AG04450 (cell line): ENCODE data around the gene GMDS. TPM values are rescaled to one million over a fixed set of nuclear protein-coding genes. Genes with fewer than 3 reads are reported as not detected.

Source experiments
- CTCF ChIA-PET: fragments of 300-600, 350-600 bp; formaldehyde crosslinking; extraction: SDS; loops from one replicate; lab custom pipeline; 2022; ENCODE audit warnings: antibody characterized with exemption, inconsistent platforms; lab: Charles Lee
- POLR2A ChIA-PET: fragments of 350-600 bp; formaldehyde crosslinking; extraction: SDS; loops from one replicate; lab custom pipeline; 2021; ENCODE audit warnings: antibody characterized with exemption, inconsistent platforms; lab: Yijun Ruan, JAX
- DNase-seq: peaks from one replicate; pipeline ENCODE4 v3.0.0-alpha.2; 2011; ENCODE audit warnings: low read depth, low spot score
- H3K27ac ChIP-seq: one replicate; pipeline ENCODE4 v1.5.1; 2012; ENCODE audit warnings: low read depth, low read length, control low read depth
- H3K27me3 ChIP-seq: one replicate; pipeline ENCODE4 v1.6.0; 2012; ENCODE audit warnings: low read length; ENCODE audit not compliant: control insufficient read depth, insufficient read depth
- H3K4me3 ChIP-seq: 2 replicates; pipeline ENCODE4 v1.5.1; 2011; ENCODE audit warnings: mild to moderate bottlenecking, low read depth, low read length, control low read depth
- H3K9me3 ChIP-seq: 2 replicates; pipeline ENCODE4 v1.5.1; 2012; ENCODE audit warnings: low read length; ENCODE audit not compliant: control insufficient read depth, insufficient read depth
- CTCF ChIP-seq: IDR thresholded peaks from 2 replicates; pipeline ENCODE4 v1.5.1; 2011; ENCODE audit warnings: low read depth, low read length, control low read depth, inconsistent platforms
- polyA plus RNA-seq: library from polyadenylated mRNA; depleted of rRNA; stranded (reverse); fragments of >200 nt; gene quantifications from 2 replicates; pipeline ENCODE4 v1.2.3, GENCODE V29; 2011

The GMDS gene
- polyA plus RNA-seq, 1 experiment = 26.4 TPM

GRCh38 chr6:1940381-1940780 lies 305.0 kb downstream of the GMDS start:
- H3K9me3 ChIP-seq = no peaks in the 10 kb centered on the region
- H3K27ac ChIP-seq = no peak overlapping the region
- POLR2A ChIA-PET = no interaction called here
- no peak for DNase-seq
- H3K27me3 ChIP-seq = no peaks in the 10 kb centered on the region
- CTCF ChIA-PET = no interaction called here
- no peak for TF ChIP-seq CTCF
- no peak overlapping the region for H3K4me3 ChIP-seq

GRCh38 chr6:1933292-1933691 lies 312.1 kb downstream of the GMDS start:
- H3K9me3 ChIP-seq = 0 out of 2 replicates have a peak, but pooled peaks cover 2% of the 10 kb centered on the region
- POLR2A ChIA-PET = no interaction called here
- DNase-seq = no peak
- no peaks in the 10 kb centered on the region for H3K27me3 ChIP-seq
- H3K4me3 ChIP-seq = no peak overlapping the region
- CTCF ChIA-PET = no interaction called here
- no peak for TF ChIP-seq CTCF
- H3K27ac ChIP-seq = no peak overlapping the region

GRCh38 chr6:1931817-1932216 lies 313.6 kb downstream of the GMDS start:
- Histone ChIP-seq H3K27ac (no peak overlapping the region), H3K9me3 (0 out of 2 replicates have a peak, but pooled peaks cover 2% of the 10 kb centered on the region), H3K4me3 (no peak overlapping the region), H3K27me3 (no peaks in the 10 kb centered on the region)
- no peak for DNase-seq
- TF ChIP-seq CTCF = no peak
- ChIA-PET CTCF (interaction anchor here (0.7 to 0.9 kb wide), 2 partner anchors 173 to 422 kb away, joined by 3 to 6 read pairs; no protein-coding TSS in a partner anchor), POLR2A (no interaction called here)

- Histone ChIP-seq H3K9me3 (0 out of 2 replicates have a peak, but pooled peaks cover 2% of the 10 kb centered on the region), H3K27me3 (no peaks in the 10 kb centered on the region), H3K27ac (no peak overlapping the region), H3K4me3 (no peak overlapping the region)
- ChIA-PET CTCF (interaction anchor here (0.5 to 0.8 kb wide), 3 partner anchors 172 to 518 kb away, joined by 3 to 4 read pairs (median 3); no protein-coding TSS in a partner anchor), POLR2A (no interaction called here)
- DNase-seq = no peak
- no peak for TF ChIP-seq CTCF
These were observed 315.0 kb downstream of the GMDS start for GRCh38 chr6:1930356-1930755.

- ChIA-PET POLR2A (no interaction called here), CTCF (interaction anchor here (0.7 to 0.8 kb wide), 2 partner anchors 172 to 265 kb away, joined by 3 read pairs; no protein-coding TSS in a partner anchor)
- DNase-seq = no peak
- Histone ChIP-seq H3K9me3 (0 out of 2 replicates have a peak, but pooled peaks cover 2% of the 10 kb centered on the region), H3K4me3 (no peak overlapping the region), H3K27me3 (no peaks in the 10 kb centered on the region), H3K27ac (no peak overlapping the region)
- no peak for TF ChIP-seq CTCF
These were observed 315.5 kb downstream of the GMDS start for GRCh38 chr6:1929931-1930330.
